SIG-M5 (cell line): ENCODE results near the gene CARS1.

Experiments used
- DNase-seq: peaks from one replicate; lab custom pipeline; 2025; lab: John Stamatoyannopoulos, UW

CARS1 gene

GRCh38 chr11:3037945-3038271 is 19.3 kb downstream of the CARS1 start:
- no peak for DNase-seq

DNA sequence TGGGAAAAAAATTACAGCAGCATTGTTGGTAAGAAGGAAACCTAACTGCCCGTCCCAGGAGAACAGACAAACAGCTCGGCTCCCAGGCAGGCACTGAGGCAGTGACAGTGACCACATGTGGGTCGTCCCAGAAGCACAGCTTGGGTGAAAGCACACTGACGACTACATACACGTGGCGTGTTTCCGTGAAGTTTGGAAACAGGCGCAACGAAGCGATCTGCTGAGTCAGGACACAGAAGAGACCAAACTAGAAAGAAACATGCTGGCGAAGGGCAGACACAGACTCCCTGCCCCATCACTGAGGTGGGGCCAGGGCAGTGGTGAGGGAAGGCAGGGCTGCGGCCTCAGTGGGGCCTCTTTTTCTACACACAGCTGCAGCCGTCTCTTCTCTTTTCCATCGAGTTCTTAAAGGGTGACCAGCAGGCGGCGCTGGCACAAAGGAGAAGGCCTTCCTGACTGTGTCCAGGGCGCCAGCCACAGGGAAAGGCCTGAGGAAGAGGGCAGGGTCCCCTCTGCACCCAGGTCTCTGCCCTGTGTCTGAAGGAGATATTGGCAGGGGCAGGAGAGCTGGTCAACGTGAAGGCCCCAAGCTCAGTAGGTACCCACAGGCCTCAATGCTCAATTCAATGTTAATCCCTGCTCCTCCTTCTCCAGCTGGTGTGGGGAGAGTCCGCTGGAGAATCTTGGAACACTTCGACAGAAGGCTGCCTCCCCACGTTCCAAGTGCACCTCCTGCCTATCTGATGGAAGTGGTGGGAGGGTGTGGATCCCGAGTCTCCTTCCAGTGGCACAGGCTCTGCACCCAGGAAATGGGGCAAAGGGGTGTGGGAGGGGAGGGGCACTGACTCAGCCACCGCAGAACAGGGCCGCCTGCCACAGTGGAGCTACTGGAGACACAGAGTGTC is 19.9 kb downstream of the CARS1 start:
- DNase-seq = no peak

GRCh38 chr11:3036419-3036818 is 20.8 kb downstream of the CARS1 start:
- no peak for DNase-seq

DNA sequence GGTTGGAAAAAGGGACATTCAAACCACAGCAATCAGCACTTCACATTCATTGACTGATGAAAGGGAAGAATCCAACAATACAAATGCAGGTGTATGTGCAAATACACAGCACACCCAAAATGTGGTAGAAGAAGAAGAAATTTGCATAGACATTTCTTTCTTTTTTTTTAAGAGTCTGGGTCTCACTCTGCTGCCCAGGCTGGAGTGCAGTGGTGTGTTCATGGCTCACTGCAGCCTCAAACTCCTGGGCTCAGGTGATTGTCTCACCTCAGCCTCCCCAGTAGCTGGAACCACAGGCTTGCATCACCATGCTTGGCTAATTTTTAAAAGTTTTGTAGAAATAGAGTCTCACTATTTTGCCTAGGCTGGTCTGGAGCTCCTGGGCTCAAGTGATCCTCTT is 21.9 kb downstream of the CARS1 start:
- DNase-seq = no peak

DNA sequence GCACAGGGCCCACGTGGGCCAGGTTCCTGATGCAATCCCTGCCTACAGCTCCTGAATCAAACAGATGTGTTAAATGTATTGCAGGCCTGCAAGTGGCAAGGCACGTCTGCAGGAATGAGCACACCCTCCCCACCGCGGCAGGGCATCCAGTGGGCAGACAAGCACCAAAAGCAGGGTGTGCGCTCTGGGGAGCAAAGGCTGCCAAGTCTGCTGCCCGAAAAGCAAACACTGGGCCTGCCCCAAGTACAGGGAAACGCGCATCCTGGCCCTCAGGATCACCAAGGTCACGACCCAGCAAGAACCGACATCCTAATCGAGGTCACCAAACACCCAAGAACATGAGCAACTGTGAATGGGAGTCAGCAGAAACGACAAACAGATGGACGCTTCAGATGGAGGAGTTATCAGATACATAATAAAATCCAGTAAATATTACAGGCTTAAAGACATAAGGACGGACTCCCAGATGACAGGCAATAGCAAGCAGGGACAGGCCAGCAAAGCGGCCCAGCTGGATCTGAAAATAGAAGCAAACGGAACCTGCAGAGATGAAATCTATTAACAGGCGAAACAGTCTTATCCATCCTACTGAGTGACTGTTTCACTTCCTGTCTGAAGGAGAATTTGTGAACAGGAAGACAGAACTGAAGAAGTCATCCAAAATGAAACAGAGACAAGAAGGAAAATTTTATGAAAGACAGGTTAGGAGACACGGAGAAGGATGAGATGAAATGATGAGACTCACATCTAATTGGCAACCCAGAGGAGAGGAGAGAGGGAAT is 26.7 kb downstream of the CARS1 start:
- no peak for DNase-seq

DNA sequence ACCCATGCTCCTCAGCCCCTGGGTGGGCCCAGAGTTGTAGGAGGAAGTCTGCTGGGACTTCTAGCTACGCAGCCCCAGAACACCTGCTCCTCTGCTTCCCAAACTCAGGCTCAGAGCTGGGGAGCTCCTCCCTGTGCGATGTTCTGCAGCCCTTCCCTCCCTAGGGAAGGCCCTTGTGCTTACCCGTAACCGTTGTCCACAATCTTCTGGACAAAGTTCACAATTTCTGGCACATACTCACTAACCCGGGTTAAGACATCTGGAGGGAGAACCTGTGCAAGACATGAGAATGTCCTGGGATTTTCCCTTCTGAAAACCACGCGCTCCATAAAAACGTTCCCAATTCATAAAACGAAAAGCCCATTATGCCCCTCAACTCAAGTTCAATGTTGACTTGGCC is 28.4 kb downstream of the CARS1 start:
- DNase-seq = no peak

- no peak for DNase-seq
Measured at GRCh38 chr11:3026803-3027202, 30.4 kb downstream of the CARS1 start.

GRCh38 chr11:3022982-3023381 is 34.2 kb downstream of the CARS1 start:
- DNase-seq = no peak

DNA sequence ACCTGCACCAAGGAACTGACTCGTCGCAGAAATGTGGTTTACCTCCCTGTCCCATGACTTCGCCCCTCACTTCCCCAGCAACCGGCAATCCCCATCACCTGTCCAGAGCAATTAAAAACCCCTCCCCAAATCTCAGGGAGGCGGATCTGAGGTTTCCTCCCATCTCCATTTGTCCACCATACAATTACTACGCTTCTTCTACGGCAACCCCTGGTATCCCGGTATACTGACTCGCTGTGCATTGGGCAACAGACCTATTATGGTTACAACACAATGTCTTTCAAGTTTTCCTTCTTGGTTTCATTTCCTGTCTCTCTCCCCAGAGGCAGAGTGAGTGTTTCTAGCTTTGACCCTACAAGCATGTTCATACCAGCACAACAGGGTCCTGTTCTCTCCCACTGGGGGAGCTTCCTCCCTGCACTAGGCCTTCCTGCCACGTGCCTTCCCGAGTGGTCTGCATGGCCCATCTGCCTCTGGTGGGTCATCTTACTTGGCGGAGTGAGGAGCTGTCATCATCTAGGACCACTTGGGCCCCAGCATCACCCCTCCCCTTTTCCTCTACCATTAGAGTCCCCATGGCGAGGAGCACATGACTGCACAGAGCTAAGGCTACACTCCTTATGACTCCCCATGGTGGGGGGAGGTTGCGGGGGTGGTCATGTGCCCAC is 34.8 kb downstream of the CARS1 start:
- DNase-seq = peak; percentile 70

DNA sequence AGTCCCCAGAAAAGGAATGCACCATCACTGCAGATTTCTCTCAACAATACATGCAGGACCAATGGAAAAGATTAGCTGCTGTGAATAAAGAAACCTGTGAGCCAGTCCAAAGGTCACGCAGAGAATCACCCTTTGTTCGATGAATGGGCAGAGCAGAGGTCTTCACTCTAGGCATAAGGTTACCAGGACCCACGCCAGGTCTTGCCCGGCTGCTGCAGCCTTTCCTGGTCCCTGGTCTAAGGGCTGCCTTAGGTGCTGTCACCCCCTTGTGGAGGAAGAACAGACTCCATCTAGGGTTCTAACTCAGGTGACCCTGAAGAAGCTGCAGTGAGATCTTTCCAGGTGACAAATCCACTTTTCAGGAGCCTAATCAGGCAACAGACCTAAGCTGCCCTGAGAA is 36.1 kb downstream of the CARS1 start:
- no peak for DNase-seq

- DNase-seq = no peak
Measured at GRCh38 chr11:3020011-3020410, 37.2 kb downstream of the CARS1 start.

GRCh38 chr11:3018596-3018995 is 38.6 kb downstream of the CARS1 start:
- no peak for DNase-seq

DNA sequence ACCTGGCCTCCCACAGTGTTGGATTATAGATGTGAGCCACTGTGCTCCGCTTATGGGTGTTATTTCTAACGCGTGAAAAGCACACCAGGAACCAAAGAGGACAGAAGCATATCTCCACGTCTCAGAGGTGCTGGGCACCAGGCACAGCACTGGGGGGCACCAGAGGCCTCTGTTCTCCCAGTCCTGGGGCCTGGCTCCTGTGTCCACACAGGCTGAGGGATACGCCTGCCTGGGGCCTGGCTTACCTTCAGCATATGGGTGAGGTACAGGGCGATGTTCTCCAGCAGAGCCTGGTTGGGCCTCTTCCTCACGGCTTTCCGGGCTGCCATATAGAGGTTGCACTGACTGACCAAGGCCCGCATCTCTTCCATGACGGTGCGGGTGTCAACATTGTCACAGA is 40.4 kb downstream of the CARS1 start:
- DNase-seq = no peak

DNA sequence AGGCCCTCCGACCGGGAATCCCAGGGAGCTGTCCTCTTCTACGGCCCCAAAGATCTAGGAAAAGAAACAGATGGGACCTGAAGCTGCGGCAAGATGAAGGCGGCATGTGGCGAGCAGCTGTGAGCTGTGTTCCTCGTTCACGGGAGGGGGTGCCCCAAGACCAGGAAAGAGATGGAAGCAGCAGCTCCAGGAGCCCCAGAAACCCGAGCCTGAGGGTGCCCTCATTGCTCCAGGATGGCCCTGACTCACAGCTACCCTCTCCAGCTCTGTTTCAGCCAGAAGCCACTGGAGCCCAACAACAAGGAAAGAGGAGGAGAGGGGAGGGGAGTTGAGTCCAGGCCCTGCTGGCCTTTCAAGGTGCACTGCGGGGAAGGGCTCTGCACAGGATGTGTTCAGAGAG is 41.4 kb downstream of the CARS1 start:
- DNase-seq = no peak

DNA sequence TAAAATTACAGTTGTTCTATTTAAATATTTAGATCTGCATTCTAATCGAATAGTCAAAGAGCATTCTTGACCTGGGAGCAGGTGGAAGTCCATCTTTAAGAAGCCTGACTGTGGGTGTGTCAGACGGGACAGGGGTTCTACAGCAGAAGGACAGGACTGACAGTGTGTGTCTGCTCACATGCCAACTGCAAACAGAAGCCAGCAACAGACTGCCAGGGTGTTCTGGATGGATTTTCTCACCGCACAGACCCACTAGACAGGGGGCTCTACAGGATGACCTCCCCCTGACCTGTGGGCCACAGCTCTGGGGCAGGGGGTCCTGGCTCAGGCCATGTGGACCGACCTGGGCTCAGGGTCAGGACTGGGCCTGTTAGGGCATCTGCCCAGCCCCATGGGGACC is 42.3 kb downstream of the CARS1 start:
- DNase-seq = no peak

GRCh38 chr11:3014057-3014938 is 42.9 kb downstream of the CARS1 start:
- no peak for DNase-seq

DNA sequence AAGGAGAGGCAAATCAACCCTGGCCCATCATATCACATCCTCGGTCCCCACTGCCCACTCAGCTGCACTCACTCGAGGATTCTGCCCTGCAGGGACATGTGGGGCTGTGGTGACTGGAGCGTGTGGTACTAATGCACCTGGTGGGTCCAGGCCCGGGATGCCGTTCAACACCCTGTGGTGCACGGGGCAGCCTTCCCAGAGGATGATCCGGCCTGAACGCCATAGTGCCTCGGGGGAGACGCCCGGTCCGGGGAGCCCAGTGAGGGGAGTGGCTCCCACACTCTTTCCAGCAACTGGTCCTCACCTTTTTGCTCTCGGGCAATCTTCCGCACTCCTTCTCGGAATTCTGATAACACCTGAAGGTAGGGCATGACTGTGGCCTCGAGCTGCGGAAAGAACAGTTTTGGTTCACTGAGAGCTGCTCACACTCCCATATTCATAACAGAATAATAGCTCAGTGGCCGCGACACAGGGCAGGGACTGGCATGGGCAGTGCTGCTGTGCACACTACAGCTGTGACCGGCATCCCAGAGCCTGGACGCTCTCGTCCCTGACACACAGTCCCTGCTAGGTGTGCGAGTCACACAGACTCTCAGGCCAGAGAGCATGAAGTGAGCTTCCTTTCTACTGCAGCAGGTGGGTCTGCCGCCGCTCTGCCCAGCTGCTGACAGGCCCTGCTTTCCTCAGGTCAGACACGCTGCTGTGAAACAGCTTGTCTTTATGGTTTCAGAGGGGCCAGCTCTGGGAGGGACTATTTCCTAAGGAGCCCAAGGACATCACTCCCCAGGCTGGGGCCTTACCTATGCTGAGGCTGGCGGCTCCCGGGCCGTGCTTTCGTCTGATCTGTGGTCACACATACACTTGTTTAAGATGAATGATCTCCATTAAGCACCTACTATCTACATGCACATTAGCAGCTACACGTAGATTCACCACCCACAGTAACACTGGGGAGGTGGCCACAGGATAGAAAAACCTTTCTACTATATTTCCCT is 45.0 kb downstream of the CARS1 start:
- DNase-seq = no peak

DNA sequence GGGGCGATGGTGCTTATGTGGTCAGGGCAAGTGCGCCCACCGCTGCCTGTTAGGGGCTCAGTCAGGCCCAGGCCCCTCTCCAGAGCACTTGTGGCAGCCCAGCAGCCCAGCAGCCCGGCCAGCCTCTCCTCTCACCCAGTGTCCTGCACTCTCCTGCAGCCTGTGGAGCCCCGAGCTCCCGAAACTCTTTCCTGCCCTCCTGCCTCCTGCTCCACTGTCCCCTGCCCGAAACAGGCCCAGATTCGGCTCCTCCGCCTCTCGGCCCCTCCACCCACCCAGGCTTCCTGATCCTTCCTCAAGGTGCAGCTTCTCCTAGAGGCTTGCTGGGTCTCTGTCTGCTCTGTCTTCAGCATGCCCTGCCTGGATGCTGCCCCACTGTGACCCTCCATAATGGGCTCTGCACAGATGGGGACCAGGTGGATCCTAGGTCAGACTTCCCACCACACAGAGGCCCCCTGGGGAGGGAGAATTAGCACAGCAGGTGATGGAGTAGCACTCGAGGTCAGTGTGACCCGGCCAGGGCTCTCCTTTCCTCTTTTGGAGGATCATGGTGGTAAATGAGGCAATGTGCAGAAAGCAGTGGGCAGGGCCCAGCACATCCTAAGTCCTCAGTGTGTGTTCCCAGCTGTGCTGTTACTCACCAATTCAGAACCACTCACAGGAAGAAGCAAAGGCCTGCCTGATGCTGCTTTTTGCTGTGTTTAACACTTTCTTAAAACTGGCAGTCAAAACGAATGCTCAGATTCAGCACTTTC is 46.5 kb downstream of the CARS1 start:
- no peak for DNase-seq

DNA sequence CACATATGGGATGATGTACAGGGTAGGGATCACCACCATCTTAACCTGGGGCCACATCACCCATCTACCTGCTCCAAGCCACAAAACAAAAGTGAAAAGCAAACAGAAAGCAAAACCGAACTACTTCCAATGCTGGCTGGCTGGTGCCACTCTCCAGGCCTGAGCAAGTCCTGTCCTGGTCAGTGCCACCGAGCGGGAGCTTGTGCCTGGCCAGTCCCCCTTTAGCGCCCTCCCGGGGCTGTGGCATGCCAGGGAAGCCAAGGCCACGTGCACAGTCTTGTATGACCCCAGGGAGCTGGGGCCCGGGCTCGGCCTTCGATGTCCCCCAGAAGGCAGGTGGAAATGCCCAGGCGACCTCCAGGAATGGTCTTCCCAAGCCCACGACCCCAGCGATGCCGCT is 47.2 kb downstream of the CARS1 start:
- no peak for DNase-seq

DNA sequence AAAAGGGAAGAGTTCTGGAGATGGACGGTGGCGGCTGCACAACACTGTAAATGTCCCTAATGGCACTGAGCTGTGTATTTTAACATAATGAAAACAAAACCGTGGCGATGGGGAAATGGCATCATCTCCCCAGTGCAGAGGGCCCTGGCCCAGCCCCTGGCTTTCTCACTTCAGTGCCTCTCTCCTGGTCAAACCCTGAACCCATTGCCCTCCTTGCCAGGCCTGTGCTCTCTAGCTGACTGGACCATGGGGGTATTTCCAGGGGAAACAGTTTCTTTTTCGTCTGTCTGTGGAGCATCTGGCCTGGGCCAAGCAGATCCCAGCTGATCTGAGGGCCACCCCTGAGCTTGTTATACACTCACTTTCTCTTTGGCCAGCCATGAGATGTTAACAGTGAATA is 47.7 kb downstream of the CARS1 start:
- DNase-seq = no peak
